Adrenal gland (tissue), 5 donors: ENCODE measurements around the gene ACOT11.

ENCODE experiments used
- POLR2A ChIP-seq, 2 donors: fragments of 450-650 bp; IDR thresholded peaks; one replicate each; pipeline ENCODE4 v1.6.1; 2017; ENCODE audit warnings: antibody characterized with exemption in 2 of 2, mild to moderate bottlenecking in 2 of 2, moderate library complexity in 1 of 2
- TF ChIP-seq, protein P1 (sequence below), 6 experiments: fragments of 450-650 bp in 4 of 6; fragments of 200-600 bp in 2 of 6; sonication (generic) in 1 of 6; IDR thresholded peaks; 1 replicate in 5 of 6; 2 replicates in 1 of 6; pipeline versions ENCODE4 v1.5.1 to v1.8.0; 2016 to 2021; ENCODE audit warnings: antibody characterized with exemption in 6 of 6, mild to moderate bottlenecking in 2 of 6, moderate library complexity in 1 of 6
- donor health status: DM: no; HTN: no; CAD: no.

DNA sequence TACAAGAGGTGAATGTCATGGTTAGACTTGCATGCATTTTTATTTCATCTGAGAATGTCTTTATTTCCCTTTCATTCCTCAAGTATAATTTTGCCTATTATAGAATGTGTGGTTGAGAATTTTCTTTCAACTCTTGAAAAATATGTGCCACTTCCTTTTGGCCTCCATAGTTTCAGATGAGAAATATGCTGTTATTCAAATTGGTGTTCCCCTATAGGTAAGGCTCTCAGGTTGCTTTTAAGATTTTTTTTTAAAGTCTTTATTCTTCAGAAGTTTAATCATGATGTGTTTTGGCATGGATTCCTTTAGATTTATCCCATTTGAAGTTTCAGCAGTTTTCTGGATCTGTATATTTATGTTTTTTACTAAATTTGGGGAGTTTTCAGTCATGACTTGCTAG lies 95.7 kb downstream of the ACOT11 start:
- TF ChIP-seq POLR2A (IDR thresholded peaks at IDR 0.05), result no peak
- TF ChIP-seq, protein P1, sequence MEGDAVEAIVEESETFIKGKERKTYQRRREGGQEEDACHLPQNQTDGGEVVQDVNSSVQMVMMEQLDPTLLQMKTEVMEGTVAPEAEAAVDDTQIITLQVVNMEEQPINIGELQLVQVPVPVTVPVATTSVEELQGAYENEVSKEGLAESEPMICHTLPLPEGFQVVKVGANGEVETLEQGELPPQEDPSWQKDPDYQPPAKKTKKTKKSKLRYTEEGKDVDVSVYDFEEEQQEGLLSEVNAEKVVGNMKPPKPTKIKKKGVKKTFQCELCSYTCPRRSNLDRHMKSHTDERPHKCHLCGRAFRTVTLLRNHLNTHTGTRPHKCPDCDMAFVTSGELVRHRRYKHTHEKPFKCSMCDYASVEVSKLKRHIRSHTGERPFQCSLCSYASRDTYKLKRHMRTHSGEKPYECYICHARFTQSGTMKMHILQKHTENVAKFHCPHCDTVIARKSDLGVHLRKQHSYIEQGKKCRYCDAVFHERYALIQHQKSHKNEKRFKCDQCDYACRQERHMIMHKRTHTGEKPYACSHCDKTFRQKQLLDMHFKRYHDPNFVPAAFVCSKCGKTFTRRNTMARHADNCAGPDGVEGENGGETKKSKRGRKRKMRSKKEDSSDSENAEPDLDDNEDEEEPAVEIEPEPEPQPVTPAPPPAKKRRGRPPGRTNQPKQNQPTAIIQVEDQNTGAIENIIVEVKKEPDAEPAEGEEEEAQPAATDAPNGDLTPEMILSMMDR (IDR thresholded peaks at IDR 0.05), result no peak
